Breast epithelium (tissue), 3 donors: ENCODE measurements around the gene TSPYL2.

Experiments used
- CTCF ChIP-seq, 3 donors: fragments of 450-650 bp; IDR thresholded peaks; one replicate each; pipeline ENCODE4 v1.5.1; 2016 to 2017; ENCODE audit warnings: antibody characterized with exemption in 3 of 3, mild to moderate bottlenecking in 3 of 3, moderate library complexity in 3 of 3
- POLR2A ChIP-seq: fragments of 450-650 bp; IDR thresholded peaks from one replicate; pipeline ENCODE4 v1.6.1; 2016; ENCODE audit warnings: antibody characterized with exemption, mild to moderate bottlenecking, moderate library complexity

GRCh38 chrX:53039236-53039635, 42.9 kb upstream of the TSPYL2 start:
- TF ChIP-seq CTCF (IDR thresholded peaks at IDR 0.05), result no peak
- no peak for TF ChIP-seq POLR2A
